ENCODE measurements around the gene TMEM119.
A peak's percentile ranks its signal among the peaks of the same experiment; 100 is the strongest.

TMEM119 gene

DNA sequence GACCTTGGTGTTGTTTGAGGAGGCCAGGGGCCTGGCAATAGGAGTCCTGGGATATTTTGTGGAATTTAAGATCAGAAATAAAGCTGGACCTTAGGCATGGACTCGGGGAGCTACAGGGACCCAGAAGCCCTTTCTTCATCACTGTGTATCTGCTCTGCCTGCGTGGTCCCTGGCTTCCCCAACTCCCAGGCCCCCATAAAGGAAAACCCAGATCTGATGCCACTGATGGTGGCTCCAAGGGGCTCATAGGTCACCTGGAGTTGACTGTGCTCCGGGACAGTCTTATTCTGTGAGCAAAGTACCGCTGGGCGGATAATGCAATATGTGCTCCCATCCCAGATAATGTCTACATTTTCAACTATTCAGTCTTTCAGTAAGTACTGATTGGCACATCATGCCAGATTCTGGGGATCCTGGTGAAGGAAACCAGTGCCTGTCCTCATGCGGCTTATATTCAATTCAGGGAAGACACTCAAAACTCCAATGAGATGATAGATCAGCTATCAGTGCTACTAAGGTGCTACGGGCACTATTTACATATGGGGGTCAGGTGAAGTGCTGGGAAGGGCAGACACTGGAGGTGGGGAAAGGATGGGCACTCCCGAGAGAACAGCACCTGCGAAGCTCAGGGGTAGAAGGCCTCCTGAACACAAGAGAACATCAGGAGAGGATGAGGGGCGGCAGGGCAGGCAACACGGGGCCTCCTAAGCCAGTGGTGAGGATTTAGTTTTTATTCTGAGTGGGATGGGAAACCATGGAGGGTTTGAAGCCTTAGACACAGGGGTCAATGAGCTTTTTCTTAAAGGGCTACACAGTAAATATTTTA is 41.3 kb upstream of the TMEM119 start:
- H3K4me3 ChIP-seq (ENCODE audit: low read depth, low read length): no peak overlapping the region
- no peak for TF ChIP-seq POLR2A (IDR thresholded peaks at IDR 0.05; ENCODE audit: extremely low read depth, insufficient read length)
- TF ChIP-seq, protein P1, sequence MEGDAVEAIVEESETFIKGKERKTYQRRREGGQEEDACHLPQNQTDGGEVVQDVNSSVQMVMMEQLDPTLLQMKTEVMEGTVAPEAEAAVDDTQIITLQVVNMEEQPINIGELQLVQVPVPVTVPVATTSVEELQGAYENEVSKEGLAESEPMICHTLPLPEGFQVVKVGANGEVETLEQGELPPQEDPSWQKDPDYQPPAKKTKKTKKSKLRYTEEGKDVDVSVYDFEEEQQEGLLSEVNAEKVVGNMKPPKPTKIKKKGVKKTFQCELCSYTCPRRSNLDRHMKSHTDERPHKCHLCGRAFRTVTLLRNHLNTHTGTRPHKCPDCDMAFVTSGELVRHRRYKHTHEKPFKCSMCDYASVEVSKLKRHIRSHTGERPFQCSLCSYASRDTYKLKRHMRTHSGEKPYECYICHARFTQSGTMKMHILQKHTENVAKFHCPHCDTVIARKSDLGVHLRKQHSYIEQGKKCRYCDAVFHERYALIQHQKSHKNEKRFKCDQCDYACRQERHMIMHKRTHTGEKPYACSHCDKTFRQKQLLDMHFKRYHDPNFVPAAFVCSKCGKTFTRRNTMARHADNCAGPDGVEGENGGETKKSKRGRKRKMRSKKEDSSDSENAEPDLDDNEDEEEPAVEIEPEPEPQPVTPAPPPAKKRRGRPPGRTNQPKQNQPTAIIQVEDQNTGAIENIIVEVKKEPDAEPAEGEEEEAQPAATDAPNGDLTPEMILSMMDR (IDR thresholded peaks at IDR 0.05; ENCODE audit: low read depth, low read length): no peak
- no peak for TF ChIP-seq MYC (IDR thresholded peaks at IDR 0.05; ENCODE audit: low read depth, low read length)
- DNase-seq (ENCODE audit: low read depth): no peak

DNA sequence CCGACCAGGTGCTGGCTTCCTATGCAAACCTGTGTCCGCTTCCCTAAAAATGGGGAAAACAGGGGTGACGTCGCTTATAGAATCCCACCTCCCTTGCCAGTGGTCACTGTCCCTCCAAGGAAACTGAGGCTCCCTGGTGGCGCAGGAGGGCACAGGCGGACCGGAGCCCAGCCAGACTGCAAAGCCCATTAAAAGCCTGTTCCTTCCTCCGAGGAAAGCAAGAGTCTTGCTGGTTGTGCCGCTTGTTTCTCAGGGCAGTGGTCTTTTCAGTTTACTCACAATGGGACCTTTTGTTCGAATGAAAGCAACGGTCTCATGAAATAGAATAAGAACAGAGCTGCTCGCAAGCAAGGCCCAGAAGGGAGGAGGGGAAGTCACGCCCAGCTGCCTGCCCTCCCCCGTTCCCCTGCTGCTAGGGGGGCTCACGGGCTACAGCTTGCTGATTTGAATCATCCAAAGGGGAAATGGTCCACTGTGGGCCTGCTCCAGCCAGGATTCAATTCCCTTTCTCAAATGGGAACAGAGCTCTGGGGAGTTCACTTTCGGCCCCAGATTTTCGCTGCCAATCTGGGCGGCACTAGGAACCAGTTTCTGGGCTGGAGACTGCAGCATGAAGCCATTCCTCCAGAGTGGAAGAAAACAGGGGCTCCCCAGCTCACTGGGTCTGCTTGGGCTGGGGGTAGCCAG is 40.4 kb upstream of the TMEM119 start:
- DNase-seq (ENCODE audit: low read depth): peak; percentile 82
- no peak overlapping the region for H3K4me3 ChIP-seq (ENCODE audit: low read depth, low read length)
- TF ChIP-seq, protein P1 (IDR thresholded peaks at IDR 0.05; ENCODE audit: low read depth, low read length): no peak
- TF ChIP-seq, protein P2, sequence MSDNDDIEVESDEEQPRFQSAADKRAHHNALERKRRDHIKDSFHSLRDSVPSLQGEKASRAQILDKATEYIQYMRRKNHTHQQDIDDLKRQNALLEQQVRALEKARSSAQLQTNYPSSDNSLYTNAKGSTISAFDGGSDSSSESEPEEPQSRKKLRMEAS (IDR thresholded peaks at IDR 0.05; ENCODE audit: low read depth, low read length): peak; percentile 46; the same call in 1 of the 2 replicates

DNA sequence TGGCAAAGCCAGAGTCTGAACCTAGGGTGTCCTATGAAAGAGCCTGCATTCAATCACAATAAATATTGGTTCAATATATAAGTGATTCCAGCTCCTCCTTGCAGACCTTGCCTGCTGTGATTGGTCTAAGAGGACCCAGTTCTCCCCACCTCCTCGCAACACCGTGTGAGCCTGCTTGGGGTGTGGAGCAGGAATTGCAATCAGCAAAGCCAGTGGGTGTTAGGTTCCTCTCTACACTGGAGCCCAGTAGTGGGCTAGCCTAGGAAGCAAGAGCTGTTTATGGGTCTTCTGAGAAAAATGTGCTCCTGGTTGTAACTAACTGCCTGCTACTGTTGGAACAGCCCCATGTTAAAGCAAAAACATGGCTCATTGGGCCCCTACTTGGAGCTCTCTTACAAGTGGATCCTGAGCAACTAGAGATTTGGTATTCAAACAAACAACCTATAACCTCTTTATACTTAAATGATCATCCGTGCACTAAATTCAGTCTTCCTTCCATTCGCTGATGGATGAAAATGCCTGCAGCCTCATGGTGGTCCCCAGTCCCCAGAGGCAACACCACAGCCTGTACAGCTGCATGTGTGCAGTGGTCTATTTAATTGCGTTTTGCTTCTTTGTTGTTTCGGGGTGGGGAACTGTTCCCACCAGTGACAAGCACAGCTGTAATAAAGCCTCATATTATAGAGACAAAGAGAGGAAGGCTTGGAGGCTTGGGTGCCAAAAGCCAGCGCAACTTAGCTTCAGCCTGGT is 39.5 kb upstream of the TMEM119 start:
- H3K4me3 ChIP-seq (ENCODE audit: low read depth, low read length): peak overlapping the region; percentile 14
- TF ChIP-seq MYC (IDR thresholded peaks at IDR 0.05; ENCODE audit: low read depth, low read length): 0 out of 2 replicates have a peak, but pooled peaks have one; percentile 34
- no peak for TF ChIP-seq POLR2A (IDR thresholded peaks at IDR 0.05; ENCODE audit: extremely low read depth, insufficient read length)
- TF ChIP-seq, protein P1 (IDR thresholded peaks at IDR 0.05; ENCODE audit: low read depth, low read length): no peak
- TF ChIP-seq, protein P2 (IDR thresholded peaks at IDR 0.05; ENCODE audit: low read depth, low read length): 0 out of 2 replicates have a peak, but pooled peaks have one; percentile 14
- peak; percentile 80 for DNase-seq (ENCODE audit: low read depth)

DNA sequence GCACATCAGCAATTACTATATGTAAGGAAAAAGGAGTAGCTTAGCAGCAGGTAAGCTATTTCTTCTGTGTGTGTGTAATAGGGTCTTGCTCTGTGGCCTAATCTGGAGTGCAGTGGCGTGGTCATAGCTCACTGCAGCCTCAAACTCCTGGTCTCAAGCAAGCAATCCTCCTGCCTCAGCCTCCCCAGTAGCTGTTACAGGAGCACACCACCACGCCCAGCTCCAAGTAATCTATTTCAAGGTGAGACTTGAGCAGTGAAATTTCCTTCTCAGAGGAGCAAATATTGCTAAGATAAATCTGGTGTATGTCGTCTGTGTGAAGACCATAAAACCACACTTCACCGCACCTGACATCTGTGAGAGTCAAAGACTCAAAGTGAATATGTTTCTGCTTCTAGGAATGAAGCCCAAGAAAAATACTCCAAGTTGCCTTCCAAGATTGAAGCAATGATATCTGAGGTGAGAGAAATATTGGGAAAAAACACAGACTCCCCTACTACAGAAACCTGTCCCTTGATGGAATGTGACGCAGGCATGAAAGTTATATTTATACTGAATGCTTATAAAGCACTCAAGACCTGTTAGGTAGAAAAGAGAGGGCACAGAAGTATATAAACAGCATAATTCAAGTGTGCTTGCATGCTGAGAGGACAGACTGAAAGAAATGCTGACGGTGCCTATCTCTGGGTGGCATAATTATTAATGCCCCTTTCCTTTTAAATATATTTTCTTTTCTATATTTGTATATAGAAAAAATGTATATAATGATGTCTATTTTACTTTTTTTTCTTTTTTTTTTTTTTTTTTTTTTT is 38.3 kb upstream of the TMEM119 start:
- no peak for DNase-seq (ENCODE audit: low read depth)
- TF ChIP-seq, protein P1 (IDR thresholded peaks at IDR 0.05; ENCODE audit: low read depth, low read length): no peak
- TF ChIP-seq POLR2A (IDR thresholded peaks at IDR 0.05; ENCODE audit: extremely low read depth, insufficient read length): no peak
- TF ChIP-seq, protein P2 (IDR thresholded peaks at IDR 0.05; ENCODE audit: low read depth, low read length): no peak
- TF ChIP-seq MYC (IDR thresholded peaks at IDR 0.05; ENCODE audit: low read depth, low read length): no peak
- H3K4me3 ChIP-seq (ENCODE audit: low read depth, low read length): peak overlapping the region; percentile 29

DNA sequence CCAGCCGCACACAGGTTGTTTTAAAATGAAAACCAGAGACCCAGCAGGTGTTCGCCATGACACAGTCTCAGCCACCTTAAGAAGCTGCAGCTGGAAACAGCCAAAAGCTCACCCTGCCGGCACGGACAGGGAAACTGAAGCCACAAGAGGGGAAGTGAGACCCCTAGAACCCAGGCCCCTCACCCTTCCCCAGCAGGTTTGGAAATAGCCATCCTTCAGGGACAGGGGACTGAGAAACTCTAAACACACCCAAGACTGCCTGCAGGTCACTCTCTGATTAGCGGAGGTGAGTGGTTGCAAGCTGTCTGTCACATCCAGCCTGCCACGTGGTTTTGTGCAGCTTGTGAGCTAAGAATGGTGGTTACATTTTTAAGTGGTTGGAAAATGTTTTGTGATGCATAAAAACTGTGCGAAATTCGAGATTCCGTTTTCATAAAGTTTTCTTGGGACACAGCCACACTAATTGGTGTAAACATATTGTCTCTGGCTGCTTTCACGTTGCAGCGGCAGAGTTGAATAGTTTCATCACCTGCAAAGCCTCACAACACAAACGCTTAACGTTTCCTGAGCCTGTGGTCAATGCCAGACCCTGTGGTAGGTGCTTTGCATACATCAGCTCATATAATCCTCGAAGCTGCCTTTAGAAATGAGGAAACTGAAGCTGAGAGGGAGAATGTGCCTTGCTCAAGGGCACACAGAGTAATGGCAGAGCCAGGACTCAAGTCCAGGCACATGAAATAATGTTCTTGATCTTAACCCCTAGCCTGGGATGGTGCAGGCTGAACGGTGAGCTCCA is 37.5 kb upstream of the TMEM119 start:
- DNase-seq (ENCODE audit: low read depth): peak; percentile 99
- H3K4me3 ChIP-seq (ENCODE audit: low read depth, low read length): peak overlapping the region; percentile 29
- TF ChIP-seq, protein P2 (IDR thresholded peaks at IDR 0.05; ENCODE audit: low read depth, low read length): peak; percentile 99
- TF ChIP-seq POLR2A (IDR thresholded peaks at IDR 0.05; ENCODE audit: extremely low read depth, insufficient read length): peak; percentile 57
- TF ChIP-seq MYC (IDR thresholded peaks at IDR 0.05; ENCODE audit: low read depth, low read length): peak; percentile 84; the same call in 1 of the 2 replicates
- TF ChIP-seq, protein P1 (IDR thresholded peaks at IDR 0.05; ENCODE audit: low read depth, low read length): no peak

All from NB4 (cell line).